IPS-15b (cell line): ENCODE data around the gene SLTM.
"Not testable (repeated sequence)": the region's sequence is repeated elsewhere in the genome, so short reads cannot be mapped to it uniquely, and the experiment has no call there.

Source experiments
- H3K27me3 ChIP-seq: one replicate; pipeline ENCODE4 v1.6.1; 2013; ENCODE audit warnings: low read length; ENCODE audit not compliant: control insufficient read depth, insufficient read depth
- H3K36me3 ChIP-seq: one replicate; pipeline ENCODE4 v1.6.1; 2013; ENCODE audit warnings: low read length; ENCODE audit not compliant: control insufficient read depth, insufficient read depth
- H3K4me1 ChIP-seq: one replicate; pipeline ENCODE4 v1.6.1; 2013; ENCODE audit warnings: mild to moderate bottlenecking, low read length; ENCODE audit not compliant: control insufficient read depth, insufficient read depth
- H3K4me3 ChIP-seq: one replicate; pipeline ENCODE4 v1.5.1; 2013; ENCODE audit warnings: low read depth, low read length
- H3K9ac ChIP-seq: one replicate; pipeline ENCODE4 v1.6.1; 2013; ENCODE audit warnings: low read depth, mild to moderate bottlenecking, low read length
- H3K9me3 ChIP-seq: one replicate; pipeline ENCODE4 v1.6.1; 2013; ENCODE audit warnings: mild to moderate bottlenecking, low read length; ENCODE audit not compliant: control insufficient read depth, insufficient read depth

The SLTM gene

DNA sequence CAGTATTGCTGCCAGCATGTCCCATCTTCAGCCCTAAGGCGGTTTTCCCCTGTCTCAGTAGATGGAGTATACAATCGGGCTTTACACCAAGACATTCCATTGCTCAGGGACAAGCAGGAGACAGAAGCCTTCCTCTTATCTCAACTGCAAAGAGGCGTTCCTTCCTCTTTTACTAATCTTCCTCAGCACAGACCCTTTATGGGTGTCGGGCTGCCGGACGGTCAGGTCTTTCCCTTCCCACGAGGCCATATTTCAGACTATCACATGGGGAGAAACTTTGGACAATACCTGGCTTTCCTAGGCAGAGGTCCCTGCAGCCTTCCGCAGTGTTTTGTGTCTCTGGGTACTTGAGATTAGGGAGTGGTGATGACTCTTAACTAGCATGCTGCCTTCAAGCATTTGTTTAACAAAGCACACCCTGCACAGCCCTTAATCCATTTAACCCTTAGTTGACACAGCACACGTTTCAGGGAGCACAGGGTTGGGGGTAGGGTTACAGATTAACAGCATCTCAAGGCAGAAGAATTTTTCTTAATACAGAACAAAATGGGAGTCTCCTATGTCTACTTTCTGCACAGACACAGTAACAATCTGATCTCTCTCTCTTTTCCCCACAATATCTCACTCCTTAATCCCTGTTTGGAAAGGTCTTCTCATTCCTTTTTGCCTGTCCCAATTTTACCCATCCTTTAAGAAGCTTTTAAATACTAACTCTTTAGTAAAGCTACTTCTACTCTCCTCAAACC, 99.6 kb downstream of the SLTM start:
- H3K36me3 ChIP-seq, H3K9me3 ChIP-seq, H3K27me3 ChIP-seq: not testable (repeated sequence)
- peak overlapping the region; percentile 38 for H3K4me3 ChIP-seq
- peaks cover 22% of the 10 kb centered on the region for H3K4me1 ChIP-seq
- peak overlapping the region; percentile 19 for H3K9ac ChIP-seq

DNA sequence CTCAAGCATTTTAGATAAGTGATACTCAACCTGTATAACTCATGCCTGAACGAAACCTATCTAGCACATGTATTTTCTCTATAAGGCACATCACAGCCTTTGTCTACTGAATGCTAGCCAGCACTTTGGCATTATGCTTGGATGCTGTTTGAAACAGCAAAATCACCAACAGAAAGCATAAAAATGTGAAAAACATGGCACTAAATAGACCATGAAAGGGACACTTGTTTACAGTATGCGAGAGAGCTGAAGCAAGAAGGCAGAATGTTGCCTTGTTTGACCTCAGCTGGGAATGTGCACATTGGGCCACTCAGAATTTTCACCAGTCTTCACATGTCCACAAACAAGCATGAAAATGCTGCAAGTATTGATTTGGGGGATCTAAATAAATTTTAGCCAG, 102.9 kb downstream of the SLTM start:
- H3K9ac ChIP-seq, result no peak overlapping the region
- H3K4me1 ChIP-seq, result peaks cover 22% of the 10 kb centered on the region
- no peaks in the 10 kb centered on the region for H3K36me3 ChIP-seq
- no peaks in the 10 kb centered on the region for H3K27me3 ChIP-seq
- H3K4me3 ChIP-seq, result no peak overlapping the region
- no peaks in the 10 kb centered on the region for H3K9me3 ChIP-seq
